GM21737 (cell line): ENCODE measurements around the gene P2RX3.
"Not testable (repeated sequence)": the region's sequence is repeated elsewhere in the genome, so short reads cannot be mapped to it uniquely, and the experiment has no call there.

Source experiments
- ATAC-seq: cut with Tn5 transposase; IDR thresholded peaks from one replicate; pipeline ENCODE4 v1.9.1; 2021; ENCODE audit warnings: mild to moderate bottlenecking, moderate library complexity; ENCODE audit not compliant: unreplicated experiment

The P2RX3 gene

DNA sequence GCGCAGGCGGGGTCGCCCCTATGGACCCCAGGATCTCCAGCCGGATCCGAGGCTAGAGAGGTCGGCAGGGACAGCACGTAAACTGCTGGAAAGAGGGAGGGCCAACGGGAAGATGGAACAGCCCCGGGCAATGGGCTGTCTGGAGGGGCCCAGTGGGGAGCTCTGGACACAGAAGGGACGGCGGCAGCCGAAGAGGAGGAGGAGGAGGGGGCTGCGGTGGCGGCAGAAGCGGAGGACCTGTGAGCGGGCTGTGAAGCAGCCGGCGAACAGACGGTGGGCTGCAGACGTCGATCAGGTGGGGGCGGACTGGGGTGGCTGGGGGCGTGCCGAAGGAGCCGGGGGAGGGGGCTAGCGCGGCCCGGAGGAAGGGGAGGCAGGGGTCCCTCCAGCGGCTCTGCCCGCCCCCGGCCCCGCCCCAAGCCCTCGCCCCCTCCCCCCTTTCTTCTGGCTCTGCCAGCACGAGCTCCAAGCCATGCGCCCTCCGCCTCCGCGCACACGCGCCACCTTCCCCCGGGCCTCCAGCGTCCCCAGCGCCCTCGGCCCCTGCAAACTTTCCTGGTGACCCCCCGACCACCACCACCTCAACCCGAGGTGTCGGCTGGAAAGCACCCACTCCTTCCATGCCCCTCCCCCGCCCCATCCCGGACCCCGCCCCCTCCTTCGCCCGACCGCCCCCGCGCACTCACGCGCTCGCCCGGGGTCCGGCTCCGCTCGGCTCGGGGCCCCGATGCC lies 13.8 kb upstream of the P2RX3 start:
- no peak for ATAC-seq

DNA sequence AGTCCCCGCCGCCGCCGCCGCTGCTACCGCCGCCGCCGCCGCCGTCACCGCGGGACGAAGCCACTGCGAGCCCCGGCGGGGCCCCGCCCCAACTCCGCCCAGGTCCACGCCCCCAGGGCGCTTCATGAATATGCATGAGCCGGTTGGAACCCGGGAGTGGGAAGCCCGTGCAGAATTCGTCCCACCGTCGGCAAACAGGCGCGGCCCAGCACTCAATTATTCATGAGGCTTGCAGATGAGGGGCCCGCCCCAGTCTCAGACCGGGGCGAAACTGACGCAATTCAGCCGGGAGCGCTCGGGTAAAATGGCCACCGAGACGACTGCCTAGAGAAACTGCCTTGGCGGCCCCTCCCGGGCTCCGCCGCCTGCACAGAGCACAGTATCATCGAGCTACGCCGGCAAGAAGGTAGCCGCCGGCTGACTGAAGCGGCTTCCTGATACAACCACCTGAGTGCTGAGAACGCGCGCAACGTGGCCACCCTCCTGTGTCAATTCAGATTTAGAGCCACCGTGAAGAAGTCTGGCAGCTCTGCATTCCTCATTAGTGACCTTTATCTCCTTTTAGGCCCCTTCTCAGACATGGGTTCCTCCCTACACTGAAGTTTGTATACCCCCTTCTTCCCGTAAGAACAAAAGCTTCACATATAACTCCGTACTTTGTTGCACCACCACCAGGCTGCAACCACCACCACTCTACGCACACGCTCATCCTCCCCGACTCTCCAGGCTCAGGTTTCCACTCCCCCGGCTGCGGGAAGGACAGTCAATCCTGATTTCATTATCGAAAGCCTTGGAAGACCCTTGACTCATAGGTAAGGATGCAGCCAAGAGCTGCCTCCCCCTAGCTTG lies 13.0 kb upstream of the P2RX3 start, which contains the start of gene TNKS1BP1:
TSS of gene TNKS1BP1 (minus strand) at position 67 of the 849 bp plus-strand sequence. CDS start 3,067 bp downstream, outside the sequence.
- peak; percentile 87 for ATAC-seq

DNA sequence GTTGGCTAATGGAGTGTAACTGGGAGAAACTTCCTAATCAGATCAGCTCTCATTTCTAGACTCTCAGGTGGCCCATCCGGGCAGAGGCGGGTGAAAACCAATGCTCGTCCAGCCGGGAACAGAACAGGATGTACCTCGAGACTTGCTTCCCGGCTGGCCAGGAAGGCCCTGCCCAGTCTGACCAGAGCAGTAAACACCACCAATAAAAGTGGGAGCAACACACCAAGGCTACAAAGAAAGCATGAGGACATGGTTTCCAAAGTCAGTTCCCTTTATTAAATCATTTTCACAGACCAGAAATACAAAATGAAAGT lies 12.5 kb upstream of the P2RX3 start:
- ATAC-seq, result no peak

DNA sequence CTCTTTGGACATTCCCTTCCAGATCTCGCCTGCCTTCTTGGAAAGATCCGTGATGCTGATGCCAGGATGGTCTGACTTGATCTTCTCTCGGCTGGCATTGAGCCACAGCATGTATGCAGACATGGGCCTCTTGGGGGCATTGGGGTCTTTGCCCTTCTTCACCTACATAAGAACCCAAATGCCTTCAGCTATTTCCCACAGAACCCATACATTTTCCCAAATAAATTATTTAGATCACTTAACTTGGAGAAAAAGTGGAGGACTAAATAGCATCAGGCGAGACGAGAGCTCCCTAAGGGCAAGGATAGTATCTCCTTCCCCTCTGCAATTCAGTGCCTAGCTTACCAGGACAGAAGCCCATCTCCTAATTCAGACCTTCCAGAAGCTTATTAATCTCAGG lies 10.4 kb upstream of the P2RX3 start:
- ATAC-seq, result no peak

DNA sequence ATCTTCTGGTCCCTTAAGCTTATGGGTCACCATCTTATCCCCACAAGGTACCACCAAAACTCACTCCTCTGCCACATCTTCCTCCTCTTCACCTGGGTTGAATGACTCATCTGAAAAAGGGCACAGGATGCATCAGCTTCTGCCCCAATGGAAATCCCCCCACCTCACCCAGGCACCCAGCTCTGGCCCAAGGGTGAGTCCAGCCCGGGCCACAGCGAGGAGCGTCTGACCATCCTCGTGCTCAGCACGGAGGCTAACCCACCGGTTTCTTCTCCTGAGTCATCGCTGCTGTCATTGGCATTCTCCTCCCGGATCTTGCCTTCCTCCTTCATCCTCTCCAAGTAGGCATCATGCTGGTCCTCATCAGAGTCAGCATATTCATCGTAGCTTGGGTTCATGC lies 8.1 kb upstream of the P2RX3 start:
- no peak for ATAC-seq

DNA sequence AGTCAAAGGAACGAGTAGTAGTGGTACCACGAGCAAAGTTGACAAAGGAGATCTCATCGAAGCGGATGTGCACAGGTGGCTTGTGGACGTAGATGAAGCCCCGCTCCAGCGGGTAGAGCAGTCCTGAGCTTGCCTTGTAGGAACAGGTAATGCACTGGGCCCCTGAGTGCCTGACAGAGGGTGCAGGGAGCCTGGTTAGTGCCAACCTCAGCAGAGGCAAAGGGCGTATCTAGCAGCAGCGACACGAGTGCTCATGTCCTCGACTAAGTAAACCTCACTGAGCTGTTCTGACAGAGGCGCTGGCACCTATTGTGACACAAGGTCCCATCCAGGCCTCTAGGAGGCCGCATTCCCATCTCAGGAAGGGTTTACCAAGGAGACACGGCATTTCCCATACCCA lies 6.4 kb upstream of the P2RX3 start:
- no peak for ATAC-seq

DNA sequence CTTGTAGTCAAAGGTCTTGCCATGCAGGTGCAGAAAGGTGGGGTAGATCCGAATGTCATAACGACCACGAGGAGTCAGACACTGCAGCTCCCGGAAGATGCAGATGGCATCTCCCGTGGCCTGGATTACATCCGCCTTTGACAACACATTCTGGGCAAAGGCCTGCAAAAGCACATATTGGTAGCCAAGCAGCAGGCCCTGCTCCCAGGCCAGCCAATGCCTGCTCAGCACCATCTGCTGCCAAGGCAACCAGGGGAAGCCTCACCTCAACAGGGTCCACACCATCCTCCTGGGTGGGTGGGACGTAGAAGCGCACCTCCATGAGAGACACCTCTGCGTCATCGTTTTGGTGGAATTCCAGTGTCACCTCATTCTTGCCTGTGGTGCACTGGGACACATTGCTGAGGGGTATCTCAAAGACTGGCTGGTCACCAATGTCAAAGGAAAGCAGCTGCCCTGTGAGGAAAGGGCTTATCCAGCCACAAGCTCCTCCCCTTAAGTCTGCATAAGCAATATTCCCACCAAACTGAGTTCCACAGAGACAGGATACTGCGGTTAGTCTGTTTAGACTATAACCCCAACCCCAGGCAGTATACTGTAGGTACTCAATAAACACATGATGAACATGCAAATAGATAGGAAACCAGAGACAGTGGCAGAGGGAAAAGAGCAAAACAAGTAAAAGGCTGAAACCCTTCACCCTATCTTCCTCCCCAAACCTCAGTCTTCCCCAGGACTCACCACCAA lies 5.3 kb upstream of the P2RX3 start:
- no peak for ATAC-seq

DNA sequence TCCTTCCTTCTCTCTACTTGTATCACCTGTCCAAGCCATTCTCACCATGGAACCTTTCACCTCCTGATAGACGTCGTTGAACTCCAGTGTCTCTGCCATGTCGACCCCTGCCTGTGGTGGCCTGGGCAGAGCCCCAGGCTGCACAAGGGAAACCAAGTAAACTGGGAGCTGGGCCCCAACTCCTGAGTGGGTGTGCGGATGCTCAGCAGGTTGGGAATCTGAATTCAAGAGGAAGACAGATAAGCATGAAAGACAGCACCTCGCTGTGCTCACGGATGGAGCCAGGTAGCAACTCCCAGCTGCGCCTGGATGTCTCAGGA lies 3.2 kb upstream of the P2RX3 start:
- no peak for ATAC-seq

DNA sequence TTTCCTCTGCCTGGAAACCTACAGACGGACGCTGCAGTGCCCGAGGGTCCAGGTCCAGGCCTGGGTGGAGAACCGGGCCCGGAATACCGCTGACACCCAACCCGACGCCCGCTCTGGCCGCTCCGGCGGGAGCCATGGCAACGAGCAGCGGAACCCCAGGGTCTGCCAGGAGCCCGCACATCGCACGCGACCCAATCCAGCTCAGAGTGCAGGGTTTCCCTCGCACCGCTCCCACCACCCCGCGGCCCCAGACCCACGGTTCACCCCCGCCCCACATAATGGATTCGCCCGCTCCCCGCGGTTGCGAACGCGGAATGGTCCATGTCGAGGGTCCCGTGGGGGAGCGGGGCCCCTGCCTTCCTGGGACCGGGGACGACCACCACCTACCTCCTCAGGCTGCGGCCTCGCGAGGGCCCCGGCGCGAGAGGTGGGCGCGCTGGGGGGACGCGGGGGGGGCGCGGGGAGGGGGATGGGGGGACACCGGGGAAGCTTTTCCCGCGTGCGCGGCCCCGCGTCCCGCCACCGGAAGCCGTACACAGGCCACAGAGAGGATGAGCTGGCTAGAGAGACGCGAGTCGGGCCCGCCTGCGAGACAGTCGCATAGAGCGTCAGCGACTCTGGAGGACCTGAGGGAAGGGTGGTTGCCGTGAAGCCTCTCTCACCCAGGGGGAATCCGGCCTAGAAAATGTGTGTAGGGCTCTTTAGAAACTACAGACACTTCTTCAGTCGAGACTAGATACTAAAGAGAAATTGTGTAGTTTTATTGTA lies 2.6 kb upstream of the P2RX3 start, which contains the start of gene SSRP1:
TSS of gene SSRP1 (minus strand) at position 550 of the 768 bp plus-strand sequence. CDS start 771 bp downstream, outside the sequence.
- ATAC-seq, result peak; percentile 99

DNA sequence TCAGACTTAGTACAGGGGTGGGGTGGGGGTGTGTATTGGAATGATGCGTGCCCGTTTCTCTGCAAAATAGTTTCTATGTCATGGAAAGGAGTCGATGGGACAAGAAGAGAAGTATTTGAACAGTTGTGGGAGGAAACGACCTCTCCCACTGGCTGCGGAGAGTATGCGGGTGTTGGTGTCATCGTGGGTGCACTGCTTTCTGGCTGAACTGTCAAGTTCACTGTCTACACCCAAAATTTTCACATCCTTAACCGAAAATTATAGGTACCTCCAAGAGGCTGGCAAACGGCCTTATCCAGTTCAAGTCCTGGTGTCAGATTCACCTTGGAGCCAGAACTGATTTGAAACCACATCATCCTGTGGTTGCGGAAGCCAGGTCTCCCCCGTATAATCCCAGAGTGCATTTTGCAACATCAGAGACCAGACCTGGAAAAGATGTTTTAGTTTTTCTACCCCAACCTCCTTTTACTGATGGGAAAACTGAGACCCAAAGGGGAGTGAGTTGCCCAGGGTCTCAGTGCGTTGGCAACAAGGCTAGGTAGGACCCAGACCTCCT lies 2.0 kb upstream of the P2RX3 start:
- ATAC-seq, result peak; percentile 0

DNA sequence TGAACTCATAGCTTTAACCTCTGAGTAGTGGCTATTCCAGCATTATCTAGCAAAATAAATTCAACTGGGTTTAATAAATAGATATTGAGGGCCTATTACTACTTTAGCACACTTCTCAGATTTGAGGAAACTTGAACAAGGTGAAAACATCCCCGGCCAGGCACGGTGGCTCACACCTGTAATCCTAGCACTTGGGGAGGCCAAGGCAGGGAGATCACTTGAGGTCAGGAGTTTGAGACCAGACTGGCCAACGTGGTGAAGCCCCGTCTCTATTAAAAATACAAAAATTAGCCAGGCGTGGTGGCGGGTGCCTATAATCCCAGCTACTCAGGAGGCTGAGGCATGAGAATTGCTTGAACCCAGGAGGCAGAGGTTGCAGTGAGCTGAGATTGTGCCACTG lies 1.3 kb upstream of the P2RX3 start:
- ATAC-seq, result not testable (repeated sequence)

DNA sequence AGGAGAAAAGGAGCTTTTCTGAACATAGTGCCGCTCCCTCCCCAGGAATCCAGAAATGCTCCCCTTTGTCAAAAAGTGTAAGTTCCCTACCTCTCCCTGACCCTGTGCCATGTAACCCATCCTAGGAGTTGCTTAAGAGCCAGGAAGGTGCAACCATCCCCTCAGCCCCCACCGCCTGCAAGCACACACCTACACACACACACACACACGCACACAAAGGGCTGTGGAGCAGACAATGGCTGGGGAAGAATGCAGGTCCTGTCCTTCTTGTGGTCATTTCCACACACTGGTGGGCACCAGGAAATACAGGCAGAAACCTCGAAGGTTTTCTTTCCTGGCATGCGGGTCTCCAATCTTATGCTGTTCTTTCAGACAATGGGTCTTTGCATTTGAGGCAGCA lies 1.2 kb downstream of the P2RX3 start:
- ATAC-seq, result no peak

DNA sequence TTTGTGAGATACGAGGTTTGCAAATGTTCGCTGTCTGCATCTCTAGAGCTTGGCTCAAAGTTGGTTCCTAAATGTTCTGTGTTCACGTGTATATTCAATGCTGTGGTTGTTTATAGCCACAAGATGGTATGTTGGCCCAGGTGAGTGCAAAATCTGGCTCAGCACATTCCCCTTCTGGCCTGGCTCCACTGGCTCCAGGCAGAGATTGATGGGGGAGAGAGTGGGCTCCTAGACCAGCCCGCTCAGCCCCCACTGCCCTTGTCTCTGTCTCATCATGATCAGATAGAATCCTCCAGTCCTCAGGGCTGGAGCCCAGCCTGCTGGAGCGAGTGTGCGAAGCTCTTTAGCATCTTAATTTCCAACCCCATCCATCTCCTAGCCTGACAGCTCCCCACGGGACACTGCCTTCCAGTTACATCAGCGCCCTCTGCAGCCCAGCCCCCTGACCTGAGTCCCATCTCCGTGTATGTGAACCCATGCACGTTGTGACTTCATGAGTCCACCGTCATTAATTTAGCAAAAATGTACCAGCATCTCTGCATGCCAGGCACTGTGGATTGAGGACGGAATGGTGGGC lies 2.0 kb downstream of the P2RX3 start:
- ATAC-seq, result no peak

DNA sequence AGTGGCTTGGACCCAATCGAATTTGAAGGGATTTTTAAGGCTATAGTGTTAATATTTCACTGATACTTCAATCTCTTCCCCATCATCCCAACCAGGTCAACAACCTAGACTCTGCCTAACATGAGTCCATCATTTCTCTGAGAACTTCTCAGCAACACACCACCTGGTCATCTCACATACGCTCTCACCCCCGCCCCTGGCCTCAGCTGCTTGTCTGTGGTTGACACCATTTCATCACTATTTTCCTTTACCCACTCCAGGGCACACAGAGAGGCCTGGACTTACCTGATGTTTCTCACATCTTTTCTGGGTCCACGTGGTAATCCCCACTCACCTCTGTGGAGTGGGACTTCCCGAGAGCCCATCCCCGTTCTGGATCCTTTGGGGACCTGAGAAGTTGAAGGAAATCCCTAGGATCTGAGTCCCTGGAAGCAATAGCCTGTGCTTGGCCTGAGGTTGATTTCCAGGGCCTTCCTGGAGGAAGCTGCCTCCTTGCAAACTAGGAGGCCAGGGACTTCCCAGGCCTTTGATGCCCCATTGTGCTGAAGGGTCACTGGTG lies 3.2 kb downstream of the P2RX3 start:
- no peak for ATAC-seq

DNA sequence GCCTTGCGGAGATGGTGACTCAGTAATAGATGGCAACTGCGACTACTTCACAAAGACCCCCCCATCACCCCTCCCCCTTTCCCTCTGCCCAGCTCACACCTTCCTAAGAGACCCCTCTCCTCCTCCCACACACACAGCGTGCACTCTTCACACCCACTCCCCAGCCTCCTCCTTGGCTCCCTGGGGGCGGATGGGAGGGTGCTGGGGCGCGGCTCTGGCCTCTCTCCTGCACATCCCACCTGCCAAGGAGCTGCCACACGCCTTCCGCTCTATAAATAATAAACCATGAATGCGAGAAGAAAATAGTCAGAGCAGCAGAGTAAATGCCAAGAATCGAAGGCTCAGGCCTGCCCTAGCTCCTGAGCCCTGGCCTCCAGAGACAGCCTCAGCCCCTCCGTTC lies 4.5 kb downstream of the P2RX3 start:
- no peak for ATAC-seq

DNA sequence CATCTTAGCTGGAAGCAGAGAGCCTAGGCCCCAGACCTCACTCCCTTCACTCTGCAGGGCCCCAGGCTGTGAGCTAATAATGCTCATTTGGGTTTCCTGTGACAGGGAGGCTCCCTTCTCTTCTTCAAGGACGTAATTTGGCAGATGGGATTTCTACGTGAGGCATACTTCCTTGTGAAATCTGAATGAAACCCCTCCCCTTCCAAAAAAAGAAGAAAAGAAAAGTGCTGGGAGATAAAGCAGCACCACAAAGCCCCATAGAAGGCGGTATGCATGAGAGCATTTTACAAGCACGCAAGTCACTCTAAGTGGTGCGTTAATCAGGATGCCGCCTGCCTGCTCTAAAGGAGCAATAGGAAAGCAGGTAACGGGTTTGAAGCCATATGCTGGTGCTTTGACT lies 5.7 kb downstream of the P2RX3 start:
- no peak for ATAC-seq

DNA sequence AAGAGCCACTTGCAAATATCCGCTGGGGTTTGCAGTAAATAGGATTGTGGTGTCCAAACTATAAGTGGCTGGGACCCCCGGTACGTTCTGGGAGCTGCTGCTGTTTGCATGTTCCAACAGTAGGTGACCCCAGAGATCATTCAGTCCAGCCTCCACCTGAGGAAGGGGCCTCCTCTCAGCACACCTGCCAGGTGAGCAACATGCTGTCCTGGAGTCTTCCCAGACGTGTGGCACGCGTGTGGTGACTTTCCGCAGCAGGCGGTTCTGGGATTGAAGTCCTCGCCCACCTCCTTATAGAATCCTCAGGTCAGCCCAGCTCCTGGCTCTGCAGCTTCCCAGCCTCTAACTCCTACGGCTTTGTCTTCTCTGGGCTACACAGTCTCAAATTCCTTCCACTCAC lies 6.7 kb downstream of the P2RX3 start:
- ATAC-seq, result no peak

DNA sequence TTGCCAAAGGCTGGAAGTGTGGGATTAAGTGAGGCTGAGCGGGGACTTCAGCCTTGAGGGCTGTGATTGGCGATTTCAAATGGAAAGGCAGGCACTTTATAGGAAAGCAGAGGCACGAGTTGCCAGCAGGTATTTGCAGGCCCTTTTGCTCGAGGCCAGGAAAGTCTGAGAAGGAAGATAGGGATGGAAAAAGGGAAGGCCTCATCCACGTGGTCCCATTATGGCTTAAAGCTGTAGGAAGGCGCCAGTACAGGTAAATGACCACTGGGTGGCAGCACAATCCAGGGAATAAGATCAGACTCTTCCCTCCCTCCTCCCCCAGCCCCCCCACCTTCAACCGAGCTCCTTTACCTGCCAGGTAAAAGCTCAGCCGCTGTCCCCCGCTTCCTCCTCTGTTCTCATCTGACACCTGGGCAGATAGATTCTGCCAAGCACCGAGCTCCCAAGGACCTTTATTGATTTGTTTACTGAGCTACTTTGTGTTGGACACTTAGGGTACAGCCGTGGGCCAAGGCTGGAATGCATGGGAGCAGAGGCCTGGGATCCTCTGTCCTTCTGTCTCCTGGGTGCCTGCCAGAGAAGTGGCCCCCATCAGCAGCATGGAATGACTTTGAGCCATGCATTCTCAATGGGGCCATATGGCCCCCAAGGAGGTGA lies 7.5 kb downstream of the P2RX3 start:
- peak; percentile 68 for ATAC-seq

DNA sequence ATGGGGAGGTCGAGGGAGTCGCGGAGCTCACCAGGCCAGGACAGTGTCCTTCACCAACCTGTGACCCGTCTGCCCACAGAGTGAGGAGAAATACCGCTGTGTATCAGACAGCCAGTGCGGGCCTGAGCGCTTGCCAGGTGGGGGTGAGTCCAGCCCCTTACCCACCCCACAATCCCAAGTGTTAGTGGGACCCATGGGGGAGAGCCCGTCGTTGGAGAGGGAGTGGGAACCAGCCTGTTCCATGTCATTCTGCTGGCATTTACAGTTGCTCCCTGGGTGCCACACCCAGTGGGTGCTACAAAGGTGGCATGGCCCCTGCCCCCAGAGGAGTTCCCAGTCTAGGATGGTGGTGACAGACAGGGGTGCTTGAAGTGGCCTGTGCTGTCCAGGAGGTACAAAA lies 9.2 kb downstream of the P2RX3 start:
- no peak for ATAC-seq
